ENCODE measurements around the gene UBE2D2. TPM values are rescaled to one million over a fixed set of nuclear protein-coding genes. Genes with fewer than 3 reads are reported as not detected.

UBE2D2 gene
- total and polyA plus RNA-seq, 2 of the 13 experiments (the other 11 are each of a cell fraction or from before 2014, with no cell fraction given) = 79.1 to 109 TPM

GRCh38 chr5:139651043-139651834, 90.1 kb downstream of the UBE2D2 start (continued):
- TF ChIP-seq EEA1 (CRISPR knock-in tag; IDR thresholded peaks at IDR 0.05; ENCODE audit: borderline replicate concordance) (no peak), ZNF224 (CRISPR knock-in tag; IDR thresholded peaks at IDR 0.05) (no peak), FOXC1 (CRISPR knock-in tag; IDR thresholded peaks at IDR 0.05; ENCODE audit: borderline replicate concordance) (no peak), AFF4 (CRISPR knock-in tag; IDR thresholded peaks at IDR 0.05) (no peak), ZHX2 (IDR thresholded peaks at IDR 0.05; ENCODE audit: low read depth) (no peak), ZHX2 (CRISPR knock-in tag; IDR thresholded peaks at IDR 0.05; ENCODE audit: borderline replicate concordance) (no peak), KLF9 (CRISPR knock-in tag; IDR thresholded peaks at IDR 0.05; ENCODE audit: low read depth) (no peak), GZF1 (CRISPR knock-in tag; IDR thresholded peaks at IDR 0.05) (peak; percentile 36; the same call in 1 of the 2 replicates), PITX1 (CRISPR knock-in tag; IDR thresholded peaks at IDR 0.05) (no peak), SNAPC4 (CRISPR knock-in tag; IDR thresholded peaks at IDR 0.05) (no peak), FOXK2 (IDR thresholded peaks at IDR 0.05) (peak; percentile 33; the same call in 1 of the 2 replicates), RBFOX2 (IDR thresholded peaks at IDR 0.05; ENCODE audit: low read depth, low read length) (no peak)
